ENCODE data around the gene BMP8A. TPM values are rescaled to one million over a fixed set of nuclear protein-coding genes. Genes with fewer than 3 reads are reported as not detected.
"Not testable (repeated sequence)": the region's sequence is repeated elsewhere in the genome, so short reads cannot be mapped to it uniquely, and the experiment has no call there.

BMP8A gene
- total and polyA plus RNA-seq, 7 donors = 0.27 to 3.2 (median 0.81) TPM; not detected in 1

DNA sequence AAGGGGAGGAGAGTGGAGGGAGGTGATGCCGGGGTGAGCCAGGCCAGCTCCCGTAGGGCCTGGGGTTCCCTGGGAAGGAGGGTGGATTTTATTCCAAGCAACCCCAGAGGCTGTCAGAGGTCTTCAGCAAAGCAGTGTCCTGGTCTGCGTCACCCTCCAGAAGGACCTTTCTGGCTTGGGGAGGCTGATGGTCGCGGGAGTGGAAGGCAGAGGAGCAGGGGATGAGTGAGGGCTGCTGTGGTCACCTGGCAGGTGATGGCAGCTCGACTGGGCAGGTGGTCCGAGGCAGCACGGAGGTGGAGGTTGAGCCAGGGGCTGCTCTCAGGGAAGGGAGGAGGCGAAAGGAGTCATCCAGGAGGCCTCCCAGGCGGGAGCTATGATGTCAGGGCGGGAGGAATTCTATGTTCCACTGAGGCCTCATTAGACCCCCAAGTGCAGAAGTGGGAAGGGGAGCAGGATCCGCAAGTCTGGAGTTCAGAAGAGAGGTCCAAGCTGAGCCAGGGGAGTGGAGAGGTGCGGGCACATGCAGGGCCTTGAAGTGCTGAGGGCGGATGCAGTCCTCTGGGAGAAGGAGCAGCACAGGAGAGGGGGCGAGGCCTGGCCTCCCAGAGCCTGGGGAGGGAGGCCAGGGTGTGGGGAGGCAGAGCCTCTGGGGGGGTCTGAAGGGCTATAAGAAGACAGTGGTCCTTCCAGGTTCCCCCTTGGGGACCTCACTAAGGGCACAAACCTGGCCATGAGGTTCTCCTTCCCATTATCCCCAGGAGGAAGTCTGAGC, 33.3 kb downstream of the BMP8A start:
- intact Hi-C loops (cut with DNase I) = no loop called here
- Histone ChIP-seq H3K9me3 (no peaks in the 10 kb centered on the region), H3K4me1 (peaks cover 0 to 4% (median 0%) of the 10 kb centered on the region in 4 donors), H3K36me3 (peaks cover 0 to 36% (median 6%) of the 10 kb centered on the region in 4 donors), H3K4me3 (no peak overlapping the region), H3K27me3 (no peaks in the 10 kb centered on the region), H3K27ac (no peak overlapping the region)
- no peak for DNase-seq
- WGBS, 2 donors = 93 to 94% methylated on average over 15 of the region's 15 CpGs
- no peak for TF ChIP-seq EP300 (IDR thresholded peaks at IDR 0.05)
- TF ChIP-seq POLR2A (IDR thresholded peaks at IDR 0.05) = no peak
- TF ChIP-seq, protein P1, sequence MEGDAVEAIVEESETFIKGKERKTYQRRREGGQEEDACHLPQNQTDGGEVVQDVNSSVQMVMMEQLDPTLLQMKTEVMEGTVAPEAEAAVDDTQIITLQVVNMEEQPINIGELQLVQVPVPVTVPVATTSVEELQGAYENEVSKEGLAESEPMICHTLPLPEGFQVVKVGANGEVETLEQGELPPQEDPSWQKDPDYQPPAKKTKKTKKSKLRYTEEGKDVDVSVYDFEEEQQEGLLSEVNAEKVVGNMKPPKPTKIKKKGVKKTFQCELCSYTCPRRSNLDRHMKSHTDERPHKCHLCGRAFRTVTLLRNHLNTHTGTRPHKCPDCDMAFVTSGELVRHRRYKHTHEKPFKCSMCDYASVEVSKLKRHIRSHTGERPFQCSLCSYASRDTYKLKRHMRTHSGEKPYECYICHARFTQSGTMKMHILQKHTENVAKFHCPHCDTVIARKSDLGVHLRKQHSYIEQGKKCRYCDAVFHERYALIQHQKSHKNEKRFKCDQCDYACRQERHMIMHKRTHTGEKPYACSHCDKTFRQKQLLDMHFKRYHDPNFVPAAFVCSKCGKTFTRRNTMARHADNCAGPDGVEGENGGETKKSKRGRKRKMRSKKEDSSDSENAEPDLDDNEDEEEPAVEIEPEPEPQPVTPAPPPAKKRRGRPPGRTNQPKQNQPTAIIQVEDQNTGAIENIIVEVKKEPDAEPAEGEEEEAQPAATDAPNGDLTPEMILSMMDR (IDR thresholded peaks at IDR 0.05) = no peak
- TF ChIP-seq POLR2AphosphoS5 (IDR thresholded peaks at IDR 0.05) = no peak

DNA sequence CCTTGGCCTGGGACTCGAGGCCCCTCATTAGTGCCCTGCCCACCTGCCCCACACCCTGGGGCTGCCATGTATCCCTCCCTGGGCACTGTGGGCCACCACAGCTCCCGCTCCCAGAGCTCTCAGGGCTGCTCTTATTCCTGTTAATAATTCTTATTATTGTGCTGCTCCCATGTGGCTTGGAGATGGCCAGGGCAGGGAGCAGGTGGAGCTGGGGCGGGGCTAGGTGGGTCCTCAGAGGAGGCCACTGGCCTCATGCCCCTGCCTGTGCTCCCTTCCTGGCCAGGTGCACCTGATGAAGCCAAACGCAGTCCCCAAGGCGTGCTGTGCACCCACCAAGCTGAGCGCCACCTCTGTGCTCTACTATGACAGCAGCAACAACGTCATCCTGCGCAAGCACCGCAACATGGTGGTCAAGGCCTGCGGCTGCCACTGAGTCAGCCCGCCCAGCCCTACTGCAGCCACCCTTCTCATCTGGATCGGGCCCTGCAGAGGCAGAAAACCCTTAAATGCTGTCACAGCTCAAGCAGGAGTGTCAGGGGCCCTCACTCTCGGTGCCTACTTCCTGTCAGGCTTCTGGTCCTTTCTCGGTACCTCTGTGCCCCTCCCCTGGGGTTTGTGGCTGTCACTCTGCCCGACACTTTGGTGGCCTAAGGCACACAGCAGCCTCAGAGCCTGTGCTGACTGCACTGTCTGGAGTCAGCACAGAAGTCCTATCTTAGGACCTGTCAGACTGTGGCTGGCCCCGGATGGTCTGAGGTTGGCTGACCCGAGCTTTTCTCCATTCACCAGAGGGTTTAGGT, 34.1 kb downstream of the BMP8A start:
- Histone ChIP-seq H3K27ac (no peak overlapping the region), H3K4me1 (peaks cover 0 to 4% (median 0%) of the 10 kb centered on the region in 4 donors), H3K36me3 (peaks cover 0 to 44% (median 6%) of the 10 kb centered on the region in 4 donors), H3K27me3 (no peaks in the 10 kb centered on the region), H3K9me3 (no peaks in the 10 kb centered on the region), H3K4me3 (no peak overlapping the region)
- intact Hi-C loops (cut with DNase I) = no loop called here
- 74 to 88% methylated on average over 17 of the region's 17 CpGs for WGBS, 2 donors
- no peak for DNase-seq
- TF ChIP-seq POLR2AphosphoS5 (IDR thresholded peaks at IDR 0.05) (no peak), POLR2A (IDR thresholded peaks at IDR 0.05) (no peak), EP300 (IDR thresholded peaks at IDR 0.05) (no peak)
- TF ChIP-seq, protein P1 (IDR thresholded peaks at IDR 0.05) = no peak

DNA sequence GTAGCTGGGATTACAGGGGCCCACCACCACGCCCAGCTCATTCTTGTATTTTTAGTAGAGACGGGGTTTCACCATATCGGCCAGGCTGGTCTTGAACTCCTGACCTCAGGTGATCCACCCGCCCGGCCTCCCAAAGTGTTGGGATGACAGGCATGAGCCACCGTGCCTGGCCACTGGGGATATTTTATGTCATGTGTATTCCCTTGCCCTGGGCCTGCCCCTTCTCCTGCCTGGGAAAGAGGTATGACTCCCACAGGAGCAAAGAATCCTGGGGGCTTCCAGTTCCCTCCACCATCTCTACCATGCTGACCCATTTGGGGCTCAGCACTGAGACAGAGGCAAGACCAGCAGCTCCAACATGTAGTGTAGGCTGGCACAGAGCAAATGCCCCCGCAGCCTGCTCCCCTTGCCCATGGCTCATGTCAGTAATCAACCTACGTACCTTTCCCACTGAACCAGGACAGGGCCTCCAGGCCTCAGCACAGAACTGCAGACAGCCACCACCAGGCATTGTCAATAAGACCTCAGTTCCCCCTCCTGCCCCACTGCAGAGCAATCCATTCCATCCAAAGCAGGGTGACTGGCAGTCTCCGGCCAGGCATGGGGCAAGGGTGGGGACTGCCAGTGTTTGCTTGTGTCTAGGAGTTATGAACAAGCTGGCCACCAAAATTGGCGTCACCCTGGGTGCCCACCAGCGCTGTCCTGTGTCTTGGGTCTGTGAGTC, 35.2 kb downstream of the BMP8A start:
- DNase-seq = no peak
- WGBS, 2 donors = 66 to 89% methylated on average over 11 of the region's 11 CpGs
- H3K9me3 ChIP-seq = no peaks in the 10 kb centered on the region
- H3K4me3 ChIP-seq = no peak overlapping the region
- intact Hi-C loops (cut with DNase I) = no loop called here
- peaks cover 0 to 4% (median 0%) of the 10 kb centered on the region in 4 donors for H3K4me1 ChIP-seq
- peaks cover 0 to 53% (median 9%) of the 10 kb centered on the region in 4 donors for H3K36me3 ChIP-seq
- no peaks in the 10 kb centered on the region for H3K27me3 ChIP-seq
- H3K27ac ChIP-seq = peak overlapping the region in 1 of 4 donors; percentile 36
- TF ChIP-seq, protein P1 (IDR thresholded peaks at IDR 0.05) = no peak
- no peak for TF ChIP-seq POLR2A (IDR thresholded peaks at IDR 0.05)
- no peak for TF ChIP-seq EP300 (IDR thresholded peaks at IDR 0.05)
- TF ChIP-seq POLR2AphosphoS5 (IDR thresholded peaks at IDR 0.05) = no peak

DNA sequence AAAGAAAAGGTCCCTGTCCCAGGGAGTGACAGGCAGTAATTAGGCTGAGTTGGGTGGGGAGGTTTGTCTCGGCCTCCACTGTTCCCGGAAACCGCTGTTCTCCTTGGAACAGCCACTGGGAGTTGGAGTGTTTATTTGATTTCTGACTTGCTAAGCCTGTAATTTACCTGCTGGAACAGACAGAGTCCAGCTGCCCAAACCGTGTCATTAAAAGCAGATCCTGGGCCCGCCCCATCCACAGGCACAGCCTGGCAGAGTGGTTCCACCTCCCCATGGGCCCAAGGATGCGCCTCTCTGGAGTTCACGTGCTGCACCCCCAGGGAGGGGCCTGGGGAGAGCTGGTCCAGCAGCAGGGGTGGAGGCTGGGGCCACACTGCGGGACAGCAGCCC, 35.7 kb downstream of the BMP8A start:
- H3K27ac ChIP-seq; H3K4me3 ChIP-seq; H3K27me3 ChIP-seq; H3K9me3 ChIP-seq; H3K4me1 ChIP-seq; DNase-seq; intact Hi-C loops (cut with DNase I): not testable (repeated sequence)
- WGBS, 2 donors = 19 to 72% methylated on average over 8 of the region's 8 CpGs
- peaks cover 0 to 59% (median 11%) of the 10 kb centered on the region in 4 donors for H3K36me3 ChIP-seq

Measured in sigmoid colon (tissue), 7 donors.